Endometrial microvascular endothelial cells (primary cell): Measurements from ENCODE around the gene SCAP. TPM values are rescaled to one million over a fixed set of nuclear protein-coding genes. Genes with fewer than 3 reads are reported as not detected.

Experiments used
- in situ Hi-C: cut with HindIII; loops from 2 replicates; pipeline ENCODE4 v1.10.0; 2017; ENCODE audit warnings: low sequenced_read_pairs, low pct_unique_long_range_greater_than_20kb; ENCODE audit errors: inconsistent ontology term
- total RNA-seq: library from RNA; depleted of rRNA; stranded (reverse); fragments of >200 nt; gene quantifications from one replicate; pipeline ENCODE4 v1.2.3, GENCODE V29; 2015; ENCODE audit errors: inconsistent ontology term

SCAP gene
- total RNA-seq, 1 donor from 2014 or later = 55.8 TPM

GRCh38 chr3:47440131-47440530 lies 35.6 kb downstream of the SCAP start:
- in situ Hi-C loops = no loop called here

DNA sequence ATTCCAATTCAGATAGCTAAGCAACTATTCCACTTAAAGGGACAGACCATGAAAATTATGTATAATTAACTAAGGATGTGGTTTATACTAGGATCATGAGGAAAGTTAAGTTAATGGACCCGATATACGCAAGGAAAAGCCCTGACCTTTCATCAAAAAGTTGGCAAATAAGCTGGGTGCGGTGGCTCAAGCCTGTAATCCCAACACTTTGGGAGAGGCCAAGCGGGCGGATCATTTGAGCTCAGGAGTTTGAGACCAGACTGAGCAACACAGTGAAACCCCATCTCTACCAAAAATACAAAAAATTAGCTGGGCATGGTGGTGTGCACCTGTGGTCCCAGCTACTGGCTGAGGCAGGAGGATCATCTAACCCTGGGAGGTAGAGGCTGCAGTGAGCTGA lies 39.6 kb downstream of the SCAP start:
- in situ Hi-C loops = no loop called here

GRCh38 chr3:47434849-47435248 lies 40.9 kb downstream of the SCAP start:
- in situ Hi-C loops = no loop called here

- in situ Hi-C loops = no loop called here
These were observed 41.9 kb downstream of the SCAP start for GRCh38 chr3:47433796-47434195.

DNA sequence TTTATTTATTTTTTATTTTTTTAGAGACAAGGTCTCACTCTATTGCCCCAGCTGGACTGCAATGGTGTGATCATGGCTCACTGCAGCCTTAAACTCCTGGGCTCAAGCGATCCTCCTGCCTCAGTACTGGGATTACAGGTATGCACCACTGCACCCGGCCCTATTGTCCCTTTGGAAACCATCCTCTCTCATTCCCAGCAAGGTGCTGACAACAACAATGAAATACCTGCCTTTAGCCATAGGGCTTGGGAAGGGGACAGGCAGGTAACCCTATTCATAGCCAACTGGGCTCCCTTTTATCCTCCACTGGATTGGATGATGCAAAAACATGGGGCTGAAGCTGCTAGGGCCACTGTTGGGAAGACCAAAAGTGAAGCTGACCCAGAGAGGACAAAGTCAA lies 43.1 kb downstream of the SCAP start:
- in situ Hi-C loops = no loop called here

GRCh38 chr3:47431225-47431624 lies 44.5 kb downstream of the SCAP start:
- in situ Hi-C loops = no loop called here

- in situ Hi-C loops = no loop called here
These were observed 45.1 kb downstream of the SCAP start for GRCh38 chr3:47430606-47431005.

DNA sequence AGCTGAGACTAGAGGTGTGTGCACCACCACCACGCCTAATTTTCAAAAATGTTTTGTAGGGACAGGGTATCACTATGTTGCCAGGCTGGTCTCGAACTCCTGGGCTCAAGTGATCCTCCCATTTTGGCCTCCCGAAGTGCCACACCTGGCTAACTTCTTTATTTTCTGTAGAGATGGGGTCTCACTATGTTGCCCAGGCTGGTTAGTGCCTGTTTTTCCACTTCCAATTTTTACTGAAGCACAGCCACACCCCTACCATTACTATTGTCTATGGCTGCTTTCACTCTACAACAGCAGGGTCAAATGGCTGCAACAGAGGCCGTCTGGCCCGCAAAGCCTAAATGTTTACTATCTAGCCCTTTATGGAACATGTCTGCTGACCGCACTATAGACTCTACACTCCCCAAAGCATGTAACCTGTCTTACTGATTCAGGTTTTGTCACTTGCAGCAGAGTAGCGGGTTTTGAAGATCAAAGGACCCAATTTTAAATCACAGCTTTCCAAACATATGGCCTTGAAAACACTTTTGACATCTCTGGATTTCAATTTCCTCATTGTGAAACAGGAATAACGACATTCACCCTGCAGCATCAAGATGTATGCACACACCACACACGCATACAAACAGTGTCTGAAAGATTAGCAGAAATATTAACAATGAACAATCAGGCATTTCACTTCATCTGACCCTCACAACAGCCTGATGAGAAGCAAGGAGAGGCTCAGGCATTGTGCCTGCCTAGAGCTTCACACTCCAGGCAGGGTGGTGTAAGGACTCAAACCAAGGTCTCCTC lies 46.1 kb downstream of the SCAP start:
- in situ Hi-C loops = no loop called here

DNA sequence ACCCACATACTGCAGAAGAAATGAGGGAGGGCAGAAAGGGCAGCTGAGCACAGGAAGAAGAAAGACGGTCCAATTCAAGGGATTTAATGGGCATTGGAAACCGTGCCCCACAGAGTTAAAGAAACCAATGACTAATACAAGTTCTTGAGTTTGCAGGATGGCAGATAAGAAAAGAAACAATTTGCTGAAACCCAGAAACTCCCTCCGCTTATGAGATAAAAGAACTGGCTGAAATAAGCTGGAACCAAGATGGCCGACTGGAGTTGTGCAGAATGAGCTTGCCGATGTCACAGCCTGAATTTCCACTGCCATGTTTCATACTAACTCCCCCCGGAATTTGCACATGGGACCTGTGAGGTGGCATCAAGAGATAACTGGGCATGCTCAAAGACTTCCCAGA lies 47.1 kb downstream of the SCAP start:
- in situ Hi-C loops = no loop called here

DNA sequence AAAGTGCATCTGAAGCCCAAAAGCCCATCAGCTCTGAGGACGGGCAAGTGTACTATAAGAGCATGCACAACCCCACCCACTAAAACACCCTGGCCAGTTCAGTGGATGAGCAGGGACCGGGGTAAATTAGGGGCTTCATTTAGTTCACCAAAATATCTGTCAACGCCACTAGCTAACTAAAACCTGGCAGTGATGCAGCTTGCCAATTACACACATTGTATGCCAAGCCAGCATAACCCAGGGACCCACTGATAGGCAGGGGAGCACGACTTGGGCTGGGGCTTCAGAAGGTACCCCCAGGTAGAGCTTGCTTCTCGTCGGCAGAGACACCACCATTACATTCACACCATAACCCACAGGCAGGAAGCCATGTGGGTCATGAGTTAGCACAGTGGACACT lies 47.9 kb downstream of the SCAP start:
- in situ Hi-C loops = no loop called here

DNA sequence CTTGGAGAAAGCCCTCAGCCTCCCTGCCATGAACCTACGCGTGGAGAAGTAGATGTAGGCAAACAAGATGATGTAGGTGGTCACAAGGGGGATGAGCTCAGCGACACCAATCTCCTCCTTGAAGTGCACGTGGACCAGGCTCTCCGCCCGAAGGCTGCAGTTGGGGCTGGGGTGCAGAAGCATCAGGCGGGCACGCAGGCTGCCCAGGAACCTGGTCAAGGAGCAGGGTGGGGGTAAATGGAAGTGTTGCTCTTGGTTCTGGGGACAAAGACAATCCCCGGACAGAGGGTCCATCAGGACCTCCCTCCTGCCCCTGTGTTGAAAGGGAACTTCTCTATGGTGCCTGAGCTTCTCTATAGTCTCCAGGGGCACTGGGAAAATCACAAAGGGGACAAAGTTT lies 49.8 kb downstream of the SCAP start:
- in situ Hi-C loops = no loop called here

GRCh38 chr3:47425383-47425778 lies 50.4 kb downstream of the SCAP start:
- in situ Hi-C loops = no loop called here

DNA sequence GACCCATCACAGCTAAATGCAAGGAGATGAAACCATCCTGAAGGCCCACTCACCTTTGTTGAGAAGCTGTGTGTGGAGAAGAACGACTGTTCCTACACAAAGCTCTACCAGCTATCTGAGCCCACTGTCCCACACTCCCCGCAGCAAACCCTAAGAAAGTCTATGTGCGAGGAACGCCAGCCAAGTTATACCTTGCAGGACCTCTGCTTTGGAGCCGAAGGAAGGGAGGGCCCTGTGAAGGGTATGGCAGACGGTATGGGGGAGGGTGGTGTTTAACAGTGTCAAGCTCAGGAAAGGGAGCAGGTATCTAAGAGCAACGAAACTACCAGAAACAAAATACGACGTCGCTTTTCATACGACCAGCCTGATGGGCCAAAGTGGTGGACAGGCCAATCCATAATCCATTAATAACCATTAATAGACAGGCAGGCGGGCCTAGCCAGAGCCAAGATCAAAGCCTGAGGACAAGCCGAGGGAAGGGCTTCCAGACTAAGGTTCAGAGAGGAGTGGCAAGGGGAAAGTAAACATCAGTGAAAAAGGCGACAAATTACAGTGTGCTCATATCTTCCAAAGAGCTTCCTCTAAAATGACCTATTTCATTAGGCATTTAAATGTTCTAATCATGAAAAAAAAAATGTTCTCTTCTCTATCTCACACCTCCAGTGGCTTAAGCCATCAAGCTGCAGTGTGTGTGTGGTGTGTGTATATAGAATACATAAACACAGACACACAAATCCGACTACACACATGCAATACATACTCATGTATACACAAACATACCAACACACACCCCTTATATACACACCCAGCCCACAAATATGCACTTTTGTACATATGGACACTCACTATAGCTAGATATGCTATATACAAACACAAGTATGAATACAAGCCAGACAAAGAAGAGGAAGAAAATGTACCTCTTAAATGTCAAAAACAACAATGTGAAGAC lies 51.0 kb downstream of the SCAP start:
- in situ Hi-C loops = no loop called here

- in situ Hi-C loops = no loop called here
These were observed 52.1 kb downstream of the SCAP start for GRCh38 chr3:47423548-47424145.

GRCh38 chr3:47422743-47423142 lies 53.0 kb downstream of the SCAP start:
- in situ Hi-C loops = no loop called here

- in situ Hi-C loops = no loop called here
These were observed 53.7 kb downstream of the SCAP start for GRCh38 chr3:47421741-47422649.

DNA sequence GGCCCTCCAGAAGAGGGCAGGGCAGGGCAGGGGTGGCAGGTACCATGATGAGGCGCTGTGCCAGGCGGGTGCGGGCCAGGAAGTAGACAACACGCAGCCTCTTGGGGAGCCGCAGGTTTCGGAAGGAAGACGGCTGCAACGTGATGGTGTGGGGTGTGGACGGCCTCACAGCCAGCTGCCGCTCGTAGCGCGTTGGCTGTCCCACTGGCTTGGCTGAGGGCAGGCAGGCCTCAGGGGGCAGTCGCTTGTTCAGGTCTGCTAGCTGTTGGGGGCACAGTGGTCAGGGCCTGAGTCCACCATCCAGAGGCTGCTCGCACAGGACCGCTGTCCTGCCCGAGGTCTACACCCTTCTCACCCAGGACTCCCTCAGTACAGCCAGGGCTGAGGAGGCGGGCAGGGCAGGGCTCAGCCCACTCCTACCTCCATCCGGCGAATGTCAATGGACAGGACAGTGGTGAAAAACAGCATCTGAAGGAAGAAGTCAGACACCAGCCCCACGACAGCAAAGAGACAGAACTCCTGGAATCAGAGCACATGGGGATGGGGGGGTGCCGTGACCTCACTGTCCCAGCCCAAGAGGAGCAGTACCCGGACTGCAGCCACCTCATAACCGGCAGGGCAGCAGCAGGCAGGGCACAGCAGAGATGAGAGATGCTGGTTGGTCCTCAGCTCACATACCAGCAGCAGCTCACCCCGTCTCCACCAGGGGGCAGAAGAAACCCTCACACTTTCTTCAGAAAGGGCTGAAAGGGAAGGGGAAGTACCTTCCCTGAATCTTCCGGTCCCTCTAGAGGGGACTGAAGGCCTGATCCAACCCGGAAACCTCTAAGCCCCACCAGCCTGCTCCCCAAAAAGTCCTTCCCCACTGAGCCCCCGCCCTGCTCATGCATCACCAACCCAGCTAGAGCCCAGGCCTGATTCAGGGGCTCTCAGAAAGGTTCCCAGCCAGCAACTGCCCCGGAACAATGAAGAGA lies 54.9 kb downstream of the SCAP start:
- in situ Hi-C loops = no loop called here

GRCh38 chr3:47420044-47420430 lies 55.7 kb downstream of the SCAP start:
- in situ Hi-C loops = no loop called here
